ENCODE data around the gene FZD7.

The FZD7 gene

DNA sequence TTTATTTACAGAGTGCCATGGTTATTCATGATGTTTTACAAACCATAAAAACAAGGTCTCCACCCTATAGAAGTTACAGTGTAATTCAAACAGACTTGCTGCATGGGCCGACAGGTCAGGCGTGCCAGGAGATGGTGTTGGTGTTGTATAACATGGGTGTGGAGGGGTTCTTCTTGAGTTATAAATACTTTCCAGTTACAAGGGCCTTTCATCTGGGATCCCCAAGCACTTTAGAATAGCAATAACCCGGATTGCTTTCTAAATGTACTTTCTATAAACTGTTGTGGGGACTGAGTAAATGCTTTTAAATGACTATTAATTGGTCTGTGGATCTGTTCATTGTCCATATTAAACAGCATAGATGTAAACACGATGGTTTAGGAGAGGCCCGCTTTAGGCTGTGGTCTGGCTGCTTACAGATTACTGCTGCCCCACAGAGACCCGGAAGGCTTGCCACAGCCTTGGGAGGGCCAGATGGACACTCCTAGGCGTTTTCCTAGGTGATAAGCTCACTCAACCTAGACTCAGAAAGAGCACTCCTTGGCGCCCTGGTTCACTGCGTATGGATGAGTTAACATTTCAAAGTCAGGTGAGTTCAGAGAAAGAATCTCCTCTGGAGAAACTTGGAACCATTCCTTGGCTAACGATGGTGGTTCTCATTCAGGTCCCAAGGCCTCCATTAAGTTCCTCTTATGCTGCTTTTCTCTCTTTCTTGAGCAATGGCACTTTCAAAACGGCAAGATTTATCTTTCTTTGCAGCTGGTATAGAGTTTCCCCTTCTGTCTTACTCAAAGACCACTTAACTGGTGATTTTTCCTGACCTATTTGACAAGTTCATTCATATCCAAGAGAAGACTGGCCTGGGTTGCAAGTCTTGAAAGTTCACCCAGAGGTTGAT is 35.8 kb downstream of the FZD7 start:
- no peak for DNase-seq

DNA sequence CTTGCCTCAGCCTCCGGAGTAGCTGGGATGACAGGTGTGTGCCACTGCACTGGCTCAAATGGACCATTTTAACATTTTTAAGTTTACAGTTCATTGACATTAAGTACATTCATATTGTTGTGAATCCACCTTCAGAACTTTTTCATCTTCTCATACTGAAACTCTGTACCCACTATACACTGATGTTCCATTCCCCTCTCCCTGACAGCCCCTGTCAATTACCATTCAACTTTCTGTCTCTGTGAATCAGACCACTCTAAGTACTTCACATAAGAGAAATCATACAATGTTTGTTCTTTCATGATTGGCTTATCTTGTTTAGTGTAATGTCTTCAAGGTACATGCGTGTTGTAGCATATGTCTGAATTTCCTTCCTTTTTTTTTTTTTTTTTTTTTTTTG is 37.5 kb downstream of the FZD7 start:
- no peak for DNase-seq

DNA sequence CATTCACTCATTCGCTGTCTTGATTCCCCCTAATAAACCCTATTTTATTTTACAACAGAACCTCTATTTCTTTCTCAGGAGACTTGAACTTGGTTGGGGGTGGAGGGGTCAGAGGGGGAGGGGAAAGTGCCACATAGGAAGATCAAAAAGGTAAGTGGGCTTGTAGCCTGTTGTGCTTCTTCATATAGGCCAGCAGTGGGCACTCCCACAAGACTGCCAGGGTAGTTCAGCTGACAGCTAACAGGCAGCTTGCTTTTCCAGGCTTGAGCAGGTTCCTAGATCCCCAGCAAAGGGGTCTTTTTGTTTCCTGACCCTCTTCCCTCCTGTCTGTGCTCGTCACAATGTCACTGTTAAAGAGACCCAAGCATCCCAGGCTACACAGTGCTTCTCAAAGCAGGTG is 38.6 kb downstream of the FZD7 start:
- no peak for DNase-seq

DNA sequence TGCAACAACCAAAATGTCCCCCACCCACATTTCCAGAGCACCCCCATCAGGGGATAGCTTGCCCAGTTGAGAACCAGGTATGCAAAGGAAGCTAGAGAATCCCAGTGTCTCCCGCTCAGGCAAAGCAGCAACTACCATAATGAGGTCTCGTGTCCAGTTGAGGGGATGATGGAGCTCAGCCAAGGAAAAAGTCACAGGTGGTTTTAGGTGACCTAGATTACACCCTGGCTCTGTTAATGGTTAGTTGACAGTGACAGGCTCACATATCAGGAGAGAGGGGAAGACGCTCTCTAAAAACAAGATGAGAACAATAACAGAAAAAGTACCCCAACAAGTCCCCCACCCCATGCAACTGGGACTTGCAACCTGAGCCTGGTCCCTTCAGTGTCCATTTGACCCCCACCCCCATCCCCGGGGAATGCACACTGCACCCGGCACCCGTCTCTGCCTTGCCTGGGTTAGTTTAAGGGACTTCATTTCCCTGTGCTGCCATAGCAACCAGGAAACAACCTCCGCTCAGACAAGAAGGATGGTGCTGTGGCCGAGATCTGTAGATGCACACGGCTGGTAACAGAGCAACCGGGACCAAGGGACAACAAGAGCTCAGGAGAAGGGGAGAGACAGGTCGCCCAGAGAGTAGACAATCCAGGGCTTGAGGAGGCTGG is 39.2 kb downstream of the FZD7 start, which contains the start of gene KIAA2012:
Gene KIAA2012, plus strand, starts transcription at position 519 of the 665 bp plus-strand sequence. CDS start 373 bp downstream, outside the sequence.
- DNase-seq, result no peak

DNA sequence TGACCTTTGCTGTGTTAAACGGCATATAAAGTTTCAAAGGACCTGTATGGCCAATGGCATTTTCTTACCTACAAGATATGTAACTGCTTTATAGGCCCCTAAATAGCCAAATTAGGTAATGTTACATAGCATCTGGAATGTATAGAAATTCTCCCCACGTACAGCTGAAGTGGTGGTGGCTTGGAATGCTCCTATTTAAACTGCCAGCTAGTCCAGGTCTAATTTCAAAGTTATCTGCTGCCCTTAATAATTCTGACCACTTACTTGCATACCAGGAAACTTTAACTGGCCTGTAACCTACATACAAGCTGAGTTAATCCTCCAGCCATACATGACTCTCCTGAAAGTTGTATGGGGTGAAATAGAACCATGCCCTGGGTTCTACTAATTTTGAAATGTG is 40.7 kb downstream of the FZD7 start:
- no peak for DNase-seq

DNA sequence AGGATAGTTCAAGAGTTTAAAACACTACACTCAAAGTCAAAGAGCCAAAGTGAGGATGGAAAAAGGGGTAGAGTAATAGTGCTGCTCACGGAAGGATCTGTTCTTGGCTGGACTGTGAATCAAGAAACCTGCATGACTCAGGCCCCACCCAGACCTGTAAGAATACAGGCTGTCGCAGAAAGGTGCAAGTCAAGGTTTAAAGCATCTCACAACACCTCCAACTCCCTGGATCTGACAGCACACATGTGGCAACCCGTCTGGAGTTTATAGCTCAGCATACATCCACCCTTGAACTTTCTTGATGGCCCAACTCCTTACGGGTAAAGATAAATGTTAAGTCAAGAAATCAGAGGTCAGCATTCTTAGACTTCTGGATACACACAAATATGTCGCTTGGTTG is 45.7 kb downstream of the FZD7 start:
- DNase-seq, result no peak

DNA sequence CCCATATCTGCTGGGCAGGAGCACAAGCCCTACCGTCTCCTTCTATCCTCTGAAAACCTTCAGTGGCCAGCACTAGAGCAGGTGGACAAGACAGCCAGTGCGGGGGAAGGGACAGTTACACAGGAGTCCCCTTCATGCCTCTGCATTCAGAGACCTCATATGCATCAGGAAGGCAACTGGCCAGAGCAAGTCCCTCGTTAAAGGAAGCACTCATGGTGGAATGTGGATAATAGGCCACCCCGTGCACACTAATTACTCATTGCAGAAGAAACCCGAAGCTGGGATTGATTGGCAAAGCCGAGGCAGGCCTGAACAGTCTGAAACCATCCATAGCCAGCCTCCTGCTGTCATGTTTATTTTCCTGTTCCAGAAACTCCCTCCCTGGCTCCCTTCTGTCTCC is 50.6 kb downstream of the FZD7 start:
- DNase-seq, result no peak
